GM23248 (cell line): Measurements from ENCODE around the gene CDHR1.

Experiments
- EZH2 ChIP-seq: fragments of 200-600 bp; sonication (generic); IDR thresholded peaks from 2 replicates; pipeline ENCODE4 v1.6.1; 2018; ENCODE audit warnings: antibody characterized with exemption, mild to moderate bottlenecking; ENCODE audit not compliant: insufficient read depth, poor library complexity, severe bottlenecking
- EZH2phosphoT487 ChIP-seq: fragments of 200-600 bp; sonication (generic); IDR thresholded peaks from 2 replicates; pipeline ENCODE4 v1.6.1; 2018; ENCODE audit warnings: antibody characterized with exemption, moderate library complexity, mild to moderate bottlenecking, low read depth; ENCODE audit not compliant: insufficient read depth

- TF ChIP-seq EZH2 (no peak), EZH2phosphoT487 (no peak)
These were observed 3.2 kb upstream of the CDHR1 start for GRCh38 chr10:84191106-84191505.
